Ureter (tissue), 1 donor: ENCODE measurements around the gene PRSS53. TPM values are rescaled to one million over a fixed set of nuclear protein-coding genes. Genes with fewer than 3 reads are reported as not detected.
A peak's percentile ranks its signal among the peaks of the same experiment; 100 is the strongest.
"Not testable (repeated sequence)": the region's sequence is repeated elsewhere in the genome, so short reads cannot be mapped to it uniquely, and the experiment has no call there.

Experiments used
- DNase-seq: peaks from one replicate; pipeline ENCODE4 v3.0.0-alpha.2; 2020; ENCODE audit warnings: low spot score
- total RNA-seq: library from RNA; stranded (reverse); gene quantifications from one replicate; pipeline ENCODE4 v1.2.4, GENCODE V29; 2023
- donor health status: DM: yes; HTN: yes; CAD: no.

The PRSS53 gene
- total RNA-seq, 1 donor from 2014 or later, result 1.2 TPM

DNA sequence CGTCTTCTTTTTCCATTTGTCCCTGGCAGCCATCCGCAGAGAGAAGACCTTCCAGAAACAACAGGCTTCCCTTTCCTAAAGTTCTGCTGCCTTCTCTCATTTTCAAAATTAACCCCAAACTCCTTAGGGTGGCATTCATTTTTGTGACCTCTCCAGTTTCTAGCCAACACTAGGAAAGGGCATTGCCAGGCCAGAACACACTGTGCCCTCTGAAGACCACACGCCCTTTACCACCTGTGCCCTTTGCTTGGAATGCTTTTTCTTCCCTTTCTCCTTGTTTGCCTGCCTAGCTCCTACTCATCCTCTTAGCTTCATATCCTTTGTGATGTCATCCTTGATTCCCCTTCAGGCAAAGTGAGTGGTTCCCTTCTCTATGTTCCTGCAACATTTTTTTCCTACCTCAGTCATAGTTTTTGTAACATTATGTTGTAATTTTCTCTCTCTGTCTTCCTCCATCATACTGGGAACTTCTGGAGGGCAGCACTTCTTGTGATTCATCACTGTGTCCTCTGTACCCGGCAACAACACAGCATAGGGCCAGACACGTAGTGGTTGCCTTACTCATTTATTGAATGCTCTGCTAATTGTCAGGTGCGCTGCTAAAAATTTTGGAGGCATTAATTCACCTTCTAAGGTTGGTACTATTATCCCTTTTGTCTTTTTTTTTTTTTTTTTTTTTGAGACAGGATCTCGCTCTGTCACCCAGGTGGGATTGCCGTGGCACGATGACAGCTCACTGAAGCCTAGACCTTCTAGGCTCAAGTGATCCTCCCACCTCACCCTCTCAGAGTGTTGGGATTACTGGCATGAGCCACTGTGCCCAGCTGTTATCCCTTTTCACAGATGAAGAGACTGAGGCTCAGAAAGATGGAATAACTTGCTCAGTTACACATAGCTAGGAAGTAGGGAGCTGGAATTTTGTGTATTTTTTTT is 29.7 kb upstream of the PRSS53 start:
- DNase-seq, result no peak

DNA sequence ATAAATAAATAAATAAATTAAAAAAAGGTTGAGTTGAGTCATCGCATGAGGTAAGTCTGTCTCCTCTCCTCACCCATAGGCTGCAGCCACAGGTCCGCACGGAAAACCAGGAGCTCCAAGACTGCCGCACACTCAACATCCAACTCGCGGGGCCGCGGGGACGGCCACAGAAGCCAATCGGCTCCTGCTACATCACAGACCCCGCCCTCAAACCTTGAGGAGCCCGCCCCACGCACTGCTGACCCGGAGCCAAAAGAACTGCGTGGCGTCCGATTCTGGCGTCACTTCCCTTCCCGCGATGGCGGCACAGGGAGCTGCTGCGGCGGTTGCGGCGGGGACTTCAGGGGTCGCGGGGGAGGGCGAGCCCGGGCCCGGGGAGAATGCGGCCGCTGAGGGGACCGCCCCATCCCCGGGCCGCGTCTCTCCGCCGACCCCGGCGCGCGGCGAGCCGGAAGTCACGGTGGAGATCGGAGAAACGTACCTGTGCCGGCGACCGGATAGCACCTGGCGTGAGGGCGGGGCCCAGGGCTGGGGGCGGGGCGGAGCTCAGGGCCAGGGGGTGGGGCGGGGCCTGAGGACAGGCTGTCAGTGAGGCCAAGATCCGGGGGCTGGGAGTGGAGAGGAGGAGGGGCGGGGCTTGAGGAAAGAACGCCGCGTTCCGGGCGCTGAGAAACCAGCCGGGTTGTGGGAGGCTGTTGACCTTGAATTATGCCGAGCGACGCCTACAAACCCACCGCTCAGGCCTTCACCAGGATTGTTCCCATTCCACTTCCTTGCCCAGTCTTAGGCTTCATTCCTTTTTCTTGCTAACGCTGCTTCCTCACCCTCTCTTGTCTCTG is 28.9 kb upstream of the PRSS53 start, which contains the start of gene KAT8:
TSS of gene KAT8 (plus strand) at position 281 of the 839 bp plus-strand sequence. CDS start at position 299, 18 bp downstream.
- peak; percentile 99 for DNase-seq

GRCh38 chr16:31114468-31114867 is 25.7 kb upstream of the PRSS53 start:
- DNase-seq, result no peak

GRCh38 chr16:31113121-31114120 is 24.7 kb upstream of the PRSS53 start:
- DNase-seq, result no peak

DNA sequence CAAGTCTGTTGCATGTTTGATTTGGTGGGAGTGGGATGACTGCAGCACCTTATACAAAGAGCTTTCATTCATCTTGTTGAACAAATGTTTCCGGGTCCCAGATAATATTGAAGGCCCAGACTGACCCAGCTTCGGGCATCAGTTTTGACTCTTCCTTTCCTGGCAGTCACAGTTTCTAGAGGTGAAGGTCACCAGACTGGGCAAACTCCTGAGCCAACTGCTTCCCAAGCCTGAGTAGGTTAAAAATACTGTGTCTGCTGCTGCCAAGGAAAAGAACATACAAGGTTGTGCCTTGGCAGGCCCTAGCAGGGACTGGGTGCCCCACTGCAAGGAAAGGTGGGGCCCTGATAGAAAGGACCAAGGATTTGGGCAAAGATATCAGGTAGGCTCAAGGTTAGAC is 24.0 kb upstream of the PRSS53 start:
- no peak for DNase-seq

- DNase-seq, result no peak
Measured at GRCh38 chr16:31111881-31112466, 23.2 kb upstream of the PRSS53 start.

DNA sequence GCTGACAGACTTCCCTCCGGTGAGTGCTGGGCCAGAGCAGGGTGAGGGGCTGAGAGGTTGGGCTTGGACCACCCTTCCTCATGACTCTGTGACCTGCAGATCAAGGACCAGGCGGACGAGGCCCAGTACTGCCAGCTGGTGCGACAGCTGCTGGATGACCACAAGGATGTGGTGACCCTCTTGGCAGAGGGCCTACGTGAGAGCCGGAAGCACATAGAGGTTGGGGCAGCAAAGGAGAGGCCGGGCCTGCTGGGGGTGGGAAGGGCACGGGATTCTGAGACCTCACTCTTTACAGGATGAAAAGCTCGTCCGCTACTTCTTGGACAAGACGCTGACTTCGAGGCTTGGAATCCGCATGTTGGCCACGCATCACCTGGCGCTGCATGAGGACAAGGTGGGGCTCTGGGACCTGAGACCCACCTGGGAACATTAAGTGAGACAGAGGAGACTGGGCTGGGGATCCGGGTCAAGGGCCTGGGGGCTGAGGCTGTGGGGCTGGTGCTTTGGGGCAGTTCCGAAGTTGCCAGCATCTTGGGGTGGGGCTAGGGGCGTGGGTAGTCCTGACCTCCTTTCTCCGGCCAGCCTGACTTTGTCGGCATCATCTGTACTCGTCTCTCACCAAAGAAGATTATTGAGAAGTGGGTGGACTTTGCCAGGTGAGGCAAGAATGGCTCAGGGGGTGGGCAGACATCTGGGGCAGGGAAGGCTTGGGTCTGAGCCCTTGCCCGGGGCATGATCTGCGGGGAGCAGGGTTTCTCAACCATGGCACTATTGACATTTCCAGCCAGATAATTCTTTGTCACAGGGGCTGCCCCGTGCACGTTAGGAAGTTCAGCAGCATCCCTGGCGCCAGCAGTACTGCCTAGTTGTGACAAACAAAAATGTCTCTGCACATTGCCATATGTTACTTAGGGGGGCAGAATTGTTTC is 21.6 kb upstream of the PRSS53 start:
- no peak for DNase-seq

DNA sequence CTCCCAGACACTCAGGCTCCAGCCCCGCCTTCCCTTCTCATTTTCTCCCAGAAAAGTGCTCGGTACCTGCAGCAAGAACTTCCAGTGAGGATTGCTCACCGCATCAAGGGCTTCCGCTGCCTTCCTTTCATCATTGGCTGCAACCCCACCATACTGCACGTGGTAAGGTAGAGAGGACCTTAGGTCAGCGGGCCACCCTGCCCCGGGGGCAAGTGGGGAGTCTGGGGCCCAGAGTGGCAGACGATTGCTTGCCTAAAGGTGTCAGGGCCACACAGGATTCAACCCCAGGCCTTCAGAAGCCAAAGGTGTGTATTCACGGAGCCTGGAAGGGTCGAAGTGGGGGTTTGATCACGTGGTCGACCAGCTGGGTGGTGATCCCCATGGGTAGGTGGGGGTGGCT is 20.9 kb upstream of the PRSS53 start:
- no peak for DNase-seq

DNA sequence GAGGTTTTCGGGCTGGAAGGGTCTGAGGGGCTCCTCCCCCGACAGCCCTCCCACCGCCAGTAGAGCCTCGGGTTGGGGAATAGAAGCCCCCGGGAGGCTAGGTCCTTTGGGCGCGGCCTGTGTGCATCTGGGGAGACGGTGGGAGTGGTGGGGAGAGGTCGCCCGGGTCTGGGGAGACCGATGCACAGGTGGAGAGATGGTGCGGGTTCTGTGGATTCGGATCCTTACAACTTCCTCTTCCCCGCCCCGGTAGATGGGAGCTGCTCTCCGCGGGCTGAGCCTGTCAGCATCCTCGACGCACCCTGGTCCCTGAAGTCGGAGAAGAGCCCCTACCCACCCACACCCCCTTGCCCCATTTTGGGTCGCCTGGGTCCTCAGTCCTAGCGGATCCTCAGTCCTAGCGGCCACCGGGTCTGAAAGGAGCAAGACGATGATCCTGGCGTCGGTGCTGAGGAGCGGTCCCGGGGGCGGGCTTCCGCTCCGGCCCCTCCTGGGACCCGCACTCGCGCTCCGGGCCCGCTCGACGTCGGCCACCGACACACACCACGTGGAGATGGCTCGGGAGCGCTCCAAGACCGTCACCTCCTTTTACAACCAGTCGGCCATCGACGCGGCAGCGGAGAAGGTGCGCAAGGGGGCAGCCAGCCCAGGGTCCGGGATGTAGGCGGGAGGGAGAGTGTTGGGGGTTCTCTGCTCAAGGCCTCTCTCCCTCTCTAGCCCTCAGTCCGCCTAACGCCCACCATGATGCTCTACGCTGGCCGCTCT is 20.2 kb upstream of the PRSS53 start:
- DNase-seq, result no peak

DNA sequence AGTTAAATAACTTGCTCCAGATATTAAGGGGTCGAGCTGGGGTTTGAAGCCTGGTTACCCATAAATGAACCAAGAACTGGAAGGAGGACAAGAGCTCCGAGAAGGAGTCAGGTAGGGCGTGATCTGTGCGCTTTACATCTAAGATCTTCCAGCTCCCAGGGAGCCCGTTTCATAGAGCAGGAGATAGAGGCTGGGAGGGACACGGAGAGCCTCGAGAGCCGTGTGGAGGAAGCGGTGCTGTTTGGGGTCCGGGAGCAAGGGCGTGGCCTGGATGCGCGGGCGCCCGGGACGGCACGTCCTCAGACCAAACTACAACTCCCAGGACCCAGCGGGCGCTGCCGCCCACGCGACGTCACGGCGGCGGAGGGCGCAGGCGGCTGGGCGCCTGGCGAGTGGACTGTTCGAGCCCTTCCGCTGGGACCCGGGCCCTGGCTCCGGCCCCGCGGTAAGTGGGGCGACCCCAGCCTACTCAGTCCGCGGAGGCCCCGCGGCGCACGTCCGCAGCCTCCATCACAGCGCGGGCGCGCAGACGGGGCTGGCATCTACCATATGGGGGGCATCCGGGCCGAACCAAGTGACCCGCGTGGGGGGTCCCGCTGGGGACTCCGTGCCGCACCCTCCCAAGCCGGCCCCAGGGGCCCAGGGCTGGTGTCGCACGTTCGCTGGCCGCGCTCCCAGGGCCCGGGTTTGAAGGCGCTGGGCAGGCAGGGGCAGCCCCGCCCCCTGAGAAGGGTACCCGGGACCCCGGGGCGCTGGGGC is 19.5 kb upstream of the PRSS53 start, which contains the start of gene BCKDK:
TSS of gene BCKDK (plus strand) at position 352 of the 759 bp plus-strand sequence. CDS start 838 bp downstream, outside the sequence.
- peak; percentile 69 for DNase-seq

GRCh38 chr16:31107465-31107867 is 18.7 kb upstream of the PRSS53 start:
- DNase-seq, result no peak

- no peak for DNase-seq
Measured at GRCh38 chr16:31106509-31107464, 18.0 kb upstream of the PRSS53 start.

DNA sequence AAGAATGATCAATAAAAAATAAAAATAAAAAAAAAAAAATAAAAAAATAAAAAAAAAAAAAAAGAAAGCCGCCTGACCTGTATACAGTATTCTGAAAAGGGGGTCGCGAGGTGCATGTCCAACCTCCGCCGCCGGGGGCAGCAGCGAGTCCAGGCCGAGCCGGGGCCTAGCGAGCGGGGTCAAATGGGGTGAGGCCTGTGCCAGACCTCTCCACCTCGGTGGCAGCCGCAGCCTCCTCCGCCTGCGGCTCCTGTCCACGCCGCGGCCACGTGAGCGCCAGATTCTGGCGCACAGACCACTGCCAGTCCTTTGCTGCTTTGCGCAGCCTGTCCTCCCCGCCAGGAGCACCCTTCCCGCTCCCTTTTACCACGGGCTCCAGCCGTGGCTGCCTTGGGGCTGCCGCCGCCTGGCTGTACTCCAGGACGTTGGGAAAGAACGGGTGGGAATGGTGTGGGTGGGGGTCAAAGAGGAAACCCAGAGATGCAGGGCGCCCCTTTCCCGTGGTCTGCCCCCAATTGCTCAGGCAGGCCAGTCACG is 17.0 kb upstream of the PRSS53 start:
- peak; percentile 83 for DNase-seq

DNA sequence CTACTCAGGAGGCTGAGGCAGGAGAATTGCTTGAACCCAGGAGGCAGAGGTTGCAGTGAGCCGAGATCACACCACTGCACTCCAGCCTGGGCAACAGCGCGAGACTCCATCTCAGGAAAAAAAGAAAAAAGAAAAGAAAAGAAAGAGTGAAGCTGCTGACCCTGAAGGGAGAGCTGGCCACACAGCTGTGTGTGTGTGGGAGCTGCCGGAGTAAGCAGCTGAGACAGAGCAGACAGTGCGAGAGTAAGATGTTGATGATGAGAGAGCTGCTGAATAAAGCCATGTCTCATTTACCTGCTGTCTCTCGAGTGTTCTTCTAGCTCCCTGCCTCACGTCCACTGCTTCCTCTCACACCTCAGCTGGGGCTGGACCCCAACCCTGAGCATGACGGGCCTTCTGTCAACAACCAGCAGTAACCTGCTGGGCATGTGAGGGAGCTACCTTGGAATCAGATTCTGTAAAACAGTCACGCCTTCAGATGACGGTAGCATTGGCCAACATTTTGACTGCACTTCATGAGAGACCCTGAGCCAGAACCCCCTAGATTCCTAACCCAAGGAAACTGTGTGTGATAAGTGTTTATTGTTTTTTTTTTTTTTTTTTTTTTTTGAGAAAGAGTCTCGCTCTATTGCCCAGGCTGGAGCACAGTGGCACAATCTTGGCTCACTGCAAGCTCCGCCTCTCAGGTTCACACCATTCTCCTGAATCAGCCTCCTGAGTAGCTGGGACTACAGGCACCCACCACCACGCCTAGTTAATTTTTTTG is 12.3 kb upstream of the PRSS53 start:
- DNase-seq, result not testable (repeated sequence)

- DNase-seq, result no peak
Measured at GRCh38 chr16:31099860-31100638, 11.3 kb upstream of the PRSS53 start.
